Measurements from ENCODE around the gene MAMLD1. TPM values are rescaled to one million over a fixed set of nuclear protein-coding genes. Genes with fewer than 3 reads are reported as not detected.

Gene MAMLD1
- total RNA-seq, 1 donor from 2014 or later, result 12.9 TPM

DNA sequence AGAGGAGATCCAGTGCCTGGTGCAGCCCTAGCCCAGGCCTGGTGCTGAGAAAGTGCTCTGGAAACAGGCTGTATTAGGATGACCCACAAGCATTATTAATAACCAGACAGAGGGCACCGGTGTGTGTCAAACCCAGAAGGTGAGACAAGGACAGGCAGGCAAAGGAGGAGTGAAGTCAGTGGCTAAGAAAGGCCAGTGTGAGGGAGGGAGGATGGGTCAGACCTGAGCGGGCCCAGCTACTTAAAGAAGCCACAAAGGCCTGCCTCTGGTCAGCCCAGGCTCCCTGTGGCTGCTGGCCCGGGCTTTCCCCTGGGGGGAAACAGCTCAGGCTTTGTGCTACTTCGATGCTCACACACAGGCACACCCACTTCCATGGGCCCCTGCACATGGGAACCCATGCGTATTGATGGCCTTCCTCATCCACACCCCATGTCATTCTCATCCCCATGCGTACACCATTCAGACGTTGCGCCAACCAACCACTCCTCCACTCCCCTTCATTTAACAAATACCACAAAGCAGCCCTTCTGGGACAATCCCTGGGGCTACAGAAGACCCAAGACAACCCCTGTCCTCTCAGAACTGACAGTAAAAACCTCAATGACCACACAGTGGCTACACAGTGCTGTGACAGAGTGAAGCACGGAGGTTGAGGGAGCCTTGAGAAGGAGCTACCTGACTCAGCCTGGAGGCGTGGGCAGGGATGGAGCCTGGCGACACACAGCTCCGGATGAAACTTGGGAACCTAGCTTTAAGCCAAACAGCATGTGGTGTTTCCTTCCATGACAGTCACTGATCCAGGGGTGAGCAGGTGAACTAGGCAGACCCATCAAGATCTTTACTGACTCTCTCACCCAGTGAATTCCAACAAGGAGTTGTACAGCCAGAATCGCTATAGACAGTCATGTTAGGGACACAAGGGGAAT is 180.4 kb downstream of the MAMLD1 start:
- H3K27ac Mint-ChIP-seq, result no peak overlapping the region
- no peaks in the 10 kb centered on the region for H3K36me3 Mint-ChIP-seq (ENCODE audit: low read depth)
- peaks cover 20% of the 10 kb centered on the region for H3K4me1 Mint-ChIP-seq (ENCODE audit: low read depth)
- intact Hi-C loops (cut with micrococcal nuclease), result no loop called here
- H3K4me3 Mint-ChIP-seq (ENCODE audit: low read depth), result no peak overlapping the region
- DNase-seq (ENCODE audit: low spot score), result no peak
- H3K9me3 Mint-ChIP-seq, result no peaks in the 10 kb centered on the region
- no peaks in the 10 kb centered on the region for H3K27me3 Mint-ChIP-seq (ENCODE audit: low read depth)

DNA sequence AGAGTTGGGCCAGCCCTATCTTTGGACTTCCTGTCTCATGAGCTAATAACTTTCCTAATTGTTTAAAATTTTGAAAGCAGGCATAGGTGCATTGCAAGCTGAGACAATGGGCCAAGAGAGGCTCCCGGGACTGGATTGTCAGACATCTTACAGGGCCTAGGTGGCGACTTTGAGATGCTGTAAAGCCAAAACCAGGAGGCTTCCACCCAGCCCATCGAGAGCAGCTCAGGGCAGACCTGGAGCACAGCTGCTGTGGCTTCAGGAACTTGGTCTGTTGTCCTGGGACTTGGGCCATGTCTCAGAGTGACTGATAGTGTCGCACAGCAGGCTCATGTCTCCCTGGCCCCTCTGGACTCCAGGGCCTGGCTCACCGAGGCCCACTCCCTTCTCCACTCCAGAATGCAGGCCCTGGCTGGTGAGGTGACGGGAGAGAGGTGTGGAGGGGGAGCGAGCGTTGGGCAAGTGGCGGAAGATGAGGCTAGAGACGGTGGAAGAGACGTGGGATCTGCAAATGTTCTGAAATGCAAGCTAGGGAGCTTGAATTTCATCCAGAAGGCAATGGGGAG is 181.2 kb downstream of the MAMLD1 start:
- Mint-ChIP-seq H3K4me1 (ENCODE audit: low read depth) (peaks cover 26% of the 10 kb centered on the region), H3K27ac (no peak overlapping the region), H3K4me3 (ENCODE audit: low read depth) (no peak overlapping the region), H3K27me3 (ENCODE audit: low read depth) (no peaks in the 10 kb centered on the region), H3K36me3 (ENCODE audit: low read depth) (no peaks in the 10 kb centered on the region), H3K9me3 (no peaks in the 10 kb centered on the region)
- intact Hi-C loops (cut with micrococcal nuclease), result no loop called here
- DNase-seq (ENCODE audit: low spot score), result no peak

DNA sequence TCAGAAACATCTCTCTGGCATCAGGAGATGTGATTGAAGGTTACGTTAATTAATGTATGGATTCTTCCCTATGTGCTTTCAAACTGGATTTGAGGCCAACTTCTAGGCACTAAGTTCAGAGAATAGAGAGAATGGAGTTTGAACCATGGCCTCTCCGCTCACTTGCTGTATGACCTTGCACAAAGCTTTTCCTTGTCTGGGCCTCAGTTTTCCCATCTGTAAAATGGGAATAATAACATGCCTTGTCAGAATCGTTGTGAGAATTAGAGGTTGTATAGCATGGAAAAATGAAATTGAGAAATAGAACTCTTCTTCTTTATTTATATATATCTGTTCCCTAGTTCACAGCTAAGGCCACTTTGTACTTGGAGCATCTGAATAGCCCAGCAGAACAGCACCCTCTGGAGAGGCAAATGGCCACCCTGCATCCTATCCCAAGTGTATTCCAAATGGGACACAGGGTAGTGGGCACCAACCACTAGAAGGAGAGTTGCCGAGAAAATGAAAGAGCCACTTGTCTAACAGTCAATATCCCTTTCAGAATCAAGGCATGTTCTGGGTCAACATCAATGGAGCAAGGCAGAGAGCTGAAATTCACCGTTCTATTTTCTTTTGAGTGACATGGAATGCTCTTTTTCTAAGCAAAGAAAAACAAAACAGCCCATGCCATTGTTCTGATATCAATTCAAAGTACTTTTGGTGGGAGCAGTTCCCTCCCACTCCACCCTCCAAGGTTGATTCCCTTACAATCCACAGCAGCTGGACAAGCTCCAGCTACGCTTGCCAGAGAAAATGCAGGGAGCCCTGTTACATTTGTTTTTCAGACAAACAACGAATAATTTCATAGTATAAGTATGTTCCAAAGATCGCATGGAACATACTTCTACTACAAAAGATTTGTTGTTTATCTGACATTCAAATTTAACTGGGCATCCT is 182.0 kb downstream of the MAMLD1 start:
- H3K36me3 Mint-ChIP-seq (ENCODE audit: low read depth), result no peaks in the 10 kb centered on the region

DNA sequence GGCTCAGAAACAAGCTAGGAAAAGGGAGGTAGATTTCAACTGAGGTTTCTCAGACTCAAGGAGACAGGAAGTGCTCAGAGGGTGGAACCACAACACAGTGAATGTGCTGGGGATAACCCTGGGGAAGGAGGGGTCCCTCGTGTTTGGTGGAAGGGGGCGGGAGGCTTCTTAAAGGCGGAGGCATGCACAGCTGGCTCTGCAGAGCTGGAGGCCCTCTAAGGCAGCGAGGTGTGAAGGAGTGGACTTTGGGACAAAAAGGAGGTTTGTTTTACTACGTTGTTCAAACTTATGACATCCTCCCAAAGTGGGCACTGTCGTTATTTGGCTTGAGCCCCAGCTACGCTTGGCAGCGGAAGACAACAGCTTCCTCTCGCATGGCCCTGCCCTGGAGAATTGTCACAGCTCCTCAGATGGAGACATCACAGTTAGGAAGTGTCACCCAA is 183.6 kb downstream of the MAMLD1 start:
- intact Hi-C loops (cut with micrococcal nuclease), result loop anchor here (2.0 kb wide), 1 partner anchor 22 kb away; the partner anchor contains the start of gene MTM1
- Mint-ChIP-seq H3K36me3 (ENCODE audit: low read depth) (no peaks in the 10 kb centered on the region), H3K27ac (peak overlapping the region; percentile 60), H3K9me3 (no peaks in the 10 kb centered on the region), H3K27me3 (ENCODE audit: low read depth) (no peaks in the 10 kb centered on the region), H3K4me3 (ENCODE audit: low read depth) (peak overlapping the region; percentile 51), H3K4me1 (ENCODE audit: low read depth) (peaks cover 26% of the 10 kb centered on the region)
- peak; percentile 22 for DNase-seq (ENCODE audit: low spot score)

More for the DNA sequence above, 182.0 kb downstream of the MAMLD1 start:
- Mint-ChIP-seq H3K4me1 (ENCODE audit: low read depth) (peaks cover 26% of the 10 kb centered on the region), H3K27me3 (ENCODE audit: low read depth) (no peaks in the 10 kb centered on the region), H3K9me3 (no peaks in the 10 kb centered on the region), H3K4me3 (ENCODE audit: low read depth) (no peak overlapping the region), H3K27ac (no peak overlapping the region)
- no peak for DNase-seq (ENCODE audit: low spot score)
- intact Hi-C loops (cut with micrococcal nuclease), result no loop called here

DNA sequence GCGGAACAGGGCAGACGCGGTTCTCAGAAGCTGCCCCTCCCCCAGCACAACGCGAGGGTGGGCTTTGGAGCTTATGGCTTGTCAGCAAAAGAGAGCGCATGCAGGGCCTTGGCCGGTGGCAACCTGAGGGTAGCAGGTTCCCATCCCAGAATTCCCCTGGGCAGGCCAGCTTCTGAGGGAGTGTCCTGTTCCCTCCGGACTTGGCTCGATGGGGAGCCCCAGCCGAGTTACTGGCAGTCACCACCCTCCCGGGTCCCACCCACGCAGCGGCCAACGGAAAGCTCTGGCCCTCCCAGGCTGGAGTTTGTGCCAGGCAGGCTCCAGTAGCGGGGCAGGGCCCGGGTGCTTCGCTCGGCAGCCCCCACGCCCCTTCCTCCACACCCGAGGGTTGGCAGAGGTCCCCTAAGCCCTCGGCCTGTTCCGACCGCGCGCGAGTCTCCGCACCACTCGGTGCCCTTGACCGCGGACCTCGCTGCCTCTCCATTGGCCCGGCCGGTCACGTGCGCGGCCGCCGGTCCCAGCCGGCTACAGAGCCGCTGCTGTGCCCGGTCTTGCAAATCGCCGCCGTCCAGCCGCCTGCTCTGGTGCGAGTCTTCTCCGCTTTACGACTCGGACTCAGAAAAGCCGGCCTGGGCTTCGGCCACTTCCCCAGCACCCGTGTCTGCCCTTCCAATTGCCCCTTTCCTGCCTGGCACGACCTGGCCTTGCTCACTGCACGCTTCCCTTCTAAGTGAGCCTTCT is 184.4 kb downstream of the MAMLD1 start:
- H3K36me3 Mint-ChIP-seq (ENCODE audit: low read depth), result no peaks in the 10 kb centered on the region
- H3K4me1 Mint-ChIP-seq (ENCODE audit: low read depth), result peaks cover 26% of the 10 kb centered on the region
- H3K27me3 Mint-ChIP-seq (ENCODE audit: low read depth), result no peaks in the 10 kb centered on the region
- no peaks in the 10 kb centered on the region for H3K9me3 Mint-ChIP-seq
- intact Hi-C loops (cut with micrococcal nuclease), result loop anchor here (2.0 kb wide), 1 partner anchor 21 kb away; the partner anchor contains the start of gene MTM1
- DNase-seq (ENCODE audit: low spot score), result no peak
- peak overlapping the region; percentile 60 for H3K27ac Mint-ChIP-seq
- H3K4me3 Mint-ChIP-seq (ENCODE audit: low read depth), result peak overlapping the region; percentile 42

DNA sequence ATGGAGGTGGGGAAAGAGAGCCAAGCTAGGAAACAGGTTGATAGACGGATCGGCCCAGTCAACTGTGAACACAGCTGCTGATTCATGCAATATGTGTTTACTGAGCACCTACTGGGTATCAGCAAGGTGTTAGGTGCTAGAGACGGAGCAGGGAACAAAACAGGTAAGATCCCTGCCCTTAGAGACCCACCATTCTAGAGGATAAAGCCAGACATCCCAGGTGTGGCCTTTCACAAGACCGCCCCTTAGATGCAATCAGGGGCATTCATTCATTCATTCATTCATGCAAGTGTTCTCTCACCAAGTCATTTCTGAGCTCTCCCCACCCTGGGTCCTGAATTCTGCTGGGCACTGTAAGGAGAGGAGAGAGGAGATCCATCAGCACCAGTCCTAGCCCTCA is 185.1 kb downstream of the MAMLD1 start:
- no peak for DNase-seq (ENCODE audit: low spot score)
- intact Hi-C loops (cut with micrococcal nuclease), result no loop called here
- Mint-ChIP-seq H3K9me3 (no peaks in the 10 kb centered on the region), H3K4me1 (ENCODE audit: low read depth) (peaks cover 26% of the 10 kb centered on the region), H3K27me3 (ENCODE audit: low read depth) (no peaks in the 10 kb centered on the region), H3K36me3 (ENCODE audit: low read depth) (no peaks in the 10 kb centered on the region), H3K27ac (no peak overlapping the region), H3K4me3 (ENCODE audit: low read depth) (no peak overlapping the region)

DNA sequence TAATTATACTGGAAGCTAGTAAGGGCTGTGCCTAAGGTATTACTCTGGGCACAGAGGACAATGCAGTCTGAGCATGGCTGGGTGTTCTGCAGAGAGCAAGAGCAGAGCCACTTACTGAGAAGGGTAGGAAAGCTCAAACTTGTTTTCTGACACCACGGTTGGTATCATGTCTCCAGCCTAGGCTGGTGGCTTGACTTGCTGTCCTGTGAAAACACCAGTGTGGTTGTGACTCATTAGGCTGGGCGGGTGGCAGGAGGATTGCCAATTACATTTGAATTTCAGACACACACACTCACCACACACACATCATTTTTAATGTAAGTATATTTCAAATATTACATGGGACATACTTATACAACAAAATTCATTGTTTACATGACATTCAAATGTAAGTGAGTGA is 185.6 kb downstream of the MAMLD1 start:
- H3K4me1 Mint-ChIP-seq (ENCODE audit: low read depth), result peaks cover 25% of the 10 kb centered on the region
- H3K27me3 Mint-ChIP-seq (ENCODE audit: low read depth), result no peaks in the 10 kb centered on the region
- no peak for DNase-seq (ENCODE audit: low spot score)
- intact Hi-C loops (cut with micrococcal nuclease), result no loop called here
- no peaks in the 10 kb centered on the region for H3K36me3 Mint-ChIP-seq (ENCODE audit: low read depth)
- H3K9me3 Mint-ChIP-seq, result no peaks in the 10 kb centered on the region
- no peak overlapping the region for H3K27ac Mint-ChIP-seq
- no peak overlapping the region for H3K4me3 Mint-ChIP-seq (ENCODE audit: low read depth)

DNA sequence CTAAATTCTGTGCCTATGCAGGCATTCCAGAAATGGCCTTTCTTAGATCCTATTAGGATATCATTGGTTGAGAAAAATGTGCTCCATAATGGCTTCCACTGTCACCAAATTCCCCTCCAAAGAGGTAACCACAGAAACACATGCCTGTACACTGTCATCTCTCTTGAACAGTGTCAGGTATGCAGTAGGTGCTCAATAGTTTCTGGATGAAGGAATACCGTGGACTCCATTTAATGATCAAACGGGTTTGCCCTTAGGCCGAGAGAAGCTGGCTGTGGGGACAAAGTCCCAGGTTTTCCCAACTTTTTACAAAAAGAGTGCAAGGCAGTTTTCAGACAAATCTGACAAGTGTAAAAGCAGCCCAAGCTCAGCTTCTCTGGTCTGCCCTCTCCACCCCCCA is 188.8 kb downstream of the MAMLD1 start:
- peaks cover 14% of the 10 kb centered on the region for H3K4me1 Mint-ChIP-seq (ENCODE audit: low read depth)
- no peak for DNase-seq (ENCODE audit: low spot score)
- H3K27ac Mint-ChIP-seq, result no peak overlapping the region
- peaks cover 2% of the 10 kb centered on the region for H3K27me3 Mint-ChIP-seq (ENCODE audit: low read depth)
- no peaks in the 10 kb centered on the region for H3K36me3 Mint-ChIP-seq (ENCODE audit: low read depth)
- no peaks in the 10 kb centered on the region for H3K9me3 Mint-ChIP-seq
- no peak overlapping the region for H3K4me3 Mint-ChIP-seq (ENCODE audit: low read depth)
- intact Hi-C loops (cut with micrococcal nuclease), result no loop called here

DNA sequence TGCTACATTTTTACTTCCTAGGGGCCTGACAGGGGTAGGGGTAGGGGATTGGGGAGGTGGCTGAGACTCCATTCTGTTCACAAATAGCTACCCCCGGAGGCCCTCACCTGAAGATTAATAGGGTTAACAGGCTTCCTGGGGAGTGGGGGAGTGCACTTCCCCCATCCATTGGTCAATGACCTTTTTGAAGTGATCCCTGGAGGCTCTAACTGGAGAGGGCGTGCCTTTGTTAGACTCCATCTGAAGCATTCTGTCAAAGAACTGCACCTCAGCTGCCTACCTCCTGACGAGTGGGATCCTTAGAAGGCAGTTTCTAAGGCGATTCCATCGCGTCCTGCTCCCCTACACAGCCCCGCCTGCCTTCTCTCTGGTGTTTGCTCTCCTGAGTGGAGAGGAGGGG is 195.3 kb downstream of the MAMLD1 start:
- intact Hi-C loops (cut with micrococcal nuclease), result no loop called here
- Mint-ChIP-seq H3K4me3 (ENCODE audit: low read depth) (no peak overlapping the region), H3K9me3 (no peaks in the 10 kb centered on the region), H3K27me3 (ENCODE audit: low read depth) (peaks cover 4% of the 10 kb centered on the region), H3K4me1 (ENCODE audit: low read depth) (no peaks in the 10 kb centered on the region), H3K36me3 (ENCODE audit: low read depth) (no peaks in the 10 kb centered on the region), H3K27ac (no peak overlapping the region)
- no peak for DNase-seq (ENCODE audit: low spot score)

Other genes with a start within 250 kb of the MAMLD1 start
- gene MTM1, start 205.3 kb downstream of the MAMLD1 start, total RNA-seq, result 25.2 and 26.5 TPM in 2 replicates